ENCODE measurements around the gene PKIB. TPM values are rescaled to one million over a fixed set of nuclear protein-coding genes. Genes with fewer than 3 reads are reported as not detected.

PKIB gene
- total and polyA plus RNA-seq, 10 of the 15 experiments (the other 5 are each of a cell fraction or from before 2014, with no cell fraction given): 0.20 to 1.8 (median 0.87) TPM

GRCh38 chr6:122654012-122654411 lies 43.8 kb downstream of the PKIB start (continued):
- TF ChIP-seq TAF1 (IDR thresholded peaks at IDR 0.05; ENCODE audit: borderline replicate concordance, low read depth, low read length) (no peak), MTA2 (IDR thresholded peaks at IDR 0.05; ENCODE audit: low read depth) (no peak), STAT1 (conservative IDR thresholded peaks at IDR 0.05) (no peak), POLR2AphosphoS5 (IDR thresholded peaks at IDR 0.05; ENCODE audit: low read length) (no peak), STAT3 (IDR thresholded peaks at IDR 0.05; ENCODE audit: low read depth, low read length) (no peak), ETV6 (conservative IDR thresholded peaks at IDR 0.05 in 1 of 2, IDR thresholded peaks at IDR 0.05 in 1 of 2; ENCODE audit: borderline replicate concordance in 1 of 2, low read depth in 1 of 2) (no peak), IKZF1 (conservative IDR thresholded peaks at IDR 0.05) (no peak), RBBP5 (conservative IDR thresholded peaks at IDR 0.05) (no peak), FOXM1 (IDR thresholded peaks at IDR 0.05; ENCODE audit: low read depth, low read length) (no peak), NFXL1 (IDR thresholded peaks at IDR 0.05; ENCODE audit: borderline replicate concordance) (no peak), HDAC6 (IDR thresholded peaks at IDR 0.05; ENCODE audit: unreplicated experiment) (no peak), YY1 (IDR thresholded peaks at IDR 0.05; ENCODE audit: low read depth, low read length) (no peak), FOXK2 (IDR thresholded peaks at IDR 0.05) (no peak)

DNA sequence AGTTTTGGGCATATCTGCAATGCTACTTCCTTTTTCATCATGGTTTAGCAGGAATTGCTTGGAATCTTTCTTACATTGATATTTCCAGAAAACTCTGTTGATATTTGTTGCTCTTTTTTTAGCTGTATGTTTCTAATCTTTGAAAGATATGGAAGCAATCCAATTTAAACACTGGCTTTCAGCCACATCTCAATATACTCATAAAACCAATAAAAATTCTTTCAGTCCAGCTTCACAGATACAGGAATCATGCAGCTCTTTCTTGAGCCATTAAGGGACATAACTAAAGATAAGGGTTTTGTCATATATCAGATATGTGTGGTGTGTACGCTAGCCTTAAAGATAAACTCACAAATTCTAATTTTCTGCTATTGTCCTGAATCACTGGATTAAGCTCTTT lies 47.4 kb downstream of the PKIB start:
- Histone ChIP-seq H4K20me1 (ENCODE audit: control insufficient read depth, insufficient read depth) (no peaks in the 10 kb centered on the region), H2AFZ (ENCODE audit: control insufficient read depth, low read depth, low read length) (no peak overlapping the region), H3K27ac (ENCODE audit: control insufficient read depth, insufficient read depth) (no peak overlapping the region), H3K79me2 (ENCODE audit: control insufficient read depth, insufficient read depth, low read length) (no peaks in the 10 kb centered on the region), H3K9ac (ENCODE audit: control insufficient read depth, insufficient read depth, low read length) (no peak overlapping the region), H3K4me2 (ENCODE audit: control insufficient read depth, insufficient read depth) (no peak overlapping the region), H3K27me3 (replicated peaks in 1 of 2; ENCODE audit: control insufficient read depth in 2 of 2, insufficient read depth in 2 of 2, low read length in 1 of 2) (no peaks in the 10 kb centered on the region), H3K9me3 (replicated peaks; ENCODE audit: control insufficient read depth, insufficient read depth, low read length) (no peaks in the 10 kb centered on the region), H3K4me3 (no peak overlapping the region), H3K36me3 (ENCODE audit: control insufficient read depth in 2 of 2, insufficient read depth in 2 of 2, low read length in 1 of 2) (no peaks in the 10 kb centered on the region), H3K4me1 (ENCODE audit: control insufficient read depth, insufficient read depth, low read length) (no peaks in the 10 kb centered on the region)
- ChIA-PET SMC1A (ENCODE audit: uncharacterized antibody, unreplicated experiment) (interaction anchor here (0.8 to 3.6 kb wide), 7 partner anchors 10 to 44 kb away, joined by 3 to 19 read pairs (median 4); no protein-coding TSS in a partner anchor), CTCF (interaction anchor here (0.8 to 5.0 kb wide), 5 partner anchors 10 to 128 kb away, joined by 3 to 18 read pairs (median 3); no protein-coding TSS in a partner anchor), RAD21 (ENCODE audit: unreplicated experiment) (interaction anchor here (1.1 to 1.4 kb wide), 2 partner anchors 47 to 59 kb away, joined by 3 to 5 read pairs; partner anchors contain the start of gene PKIB), POLR2A (interaction anchor here (1.2 kb wide), 1 partner anchor 35 kb away, joined by 4 read pairs; no protein-coding TSS in a partner anchor)
- in situ Hi-C loops (cut with MboI): no loop called here
- TF ChIP-seq WRNIP1 (IDR thresholded peaks at IDR 0.05; ENCODE audit: borderline replicate concordance, low read depth, low read length): no peak
- TF ChIP-seq FOXM1 (IDR thresholded peaks at IDR 0.05; ENCODE audit: low read depth, low read length): no peak
- DNase-seq (ENCODE audit: low read depth, low spot score): no peak
- intact Hi-C loops (cut with micrococcal nuclease; ENCODE audit: unreplicated experiment): no loop called here
- no TSS peak for BruUV-seq (replicated peaks)
- no peak for FAIRE-seq
- ATAC-seq: no peak
- 32% methylated on average over 1 of the region's 1 CpG for WGBS (ENCODE audit: insufficient coverage, insufficient replicate concordance, low lambda C conversion rate, missing lambda C conversion rate)

Measured in GM12878 (cell line).